ENCODE results near the gene KIF17. TPM values are rescaled to one million over a fixed set of nuclear protein-coding genes. Genes with fewer than 3 reads are reported as not detected.

The KIF17 gene
- total RNA-seq, 1 experiment from 2014 or later: 5.1 TPM

GRCh38 chr1:20721117-20722061 lies 3.6 kb upstream of the KIF17 start:
- no peak overlapping the region for H2BK15ac ChIP-seq (ENCODE audit: low read depth, low read length)
- H3K14ac ChIP-seq (ENCODE audit: insufficient read depth, low read length): no peak overlapping the region
- H3K79me1 ChIP-seq (ENCODE audit: insufficient read depth, low read depth, low read length, poor library complexity, severe bottlenecking): no peaks in the 10 kb centered on the region
- H3K9me3 ChIP-seq (ENCODE audit: control insufficient read depth, low read depth, low read length): no peaks in the 10 kb centered on the region
- peaks cover 37% of the 10 kb centered on the region for H3K27me3 Mint-ChIP-seq (ENCODE audit: low read depth)
- no peak overlapping the region for H2BK20ac ChIP-seq (ENCODE audit: low read depth, low read length, poor library complexity, severe bottlenecking)
- H3K23ac ChIP-seq (ENCODE audit: insufficient read length, low read depth, low read length): no peak overlapping the region
- peak; percentile 22 for DNase-seq
- H3K4me3 Mint-ChIP-seq: no peak overlapping the region
- H4K5ac ChIP-seq (ENCODE audit: insufficient read length, low read depth, low read length): no peak overlapping the region
- no peaks in the 10 kb centered on the region for H3K79me2 ChIP-seq (ENCODE audit: insufficient read depth, low read length)
- H3K27me3 ChIP-seq (ENCODE audit: insufficient read depth, low read length): no peaks in the 10 kb centered on the region; the same call in 1 of the 2 replicates
- no peak overlapping the region for H2BK12ac ChIP-seq (ENCODE audit: insufficient read length, low read depth, low read length)
- peaks cover 3% of the 10 kb centered on the region for H4K20me1 ChIP-seq (ENCODE audit: control insufficient read depth, insufficient read depth, insufficient read length)
- H4K91ac ChIP-seq (ENCODE audit: insufficient read length, low read depth, low read length): no peak overlapping the region
- TF ChIP-seq, protein P1, sequence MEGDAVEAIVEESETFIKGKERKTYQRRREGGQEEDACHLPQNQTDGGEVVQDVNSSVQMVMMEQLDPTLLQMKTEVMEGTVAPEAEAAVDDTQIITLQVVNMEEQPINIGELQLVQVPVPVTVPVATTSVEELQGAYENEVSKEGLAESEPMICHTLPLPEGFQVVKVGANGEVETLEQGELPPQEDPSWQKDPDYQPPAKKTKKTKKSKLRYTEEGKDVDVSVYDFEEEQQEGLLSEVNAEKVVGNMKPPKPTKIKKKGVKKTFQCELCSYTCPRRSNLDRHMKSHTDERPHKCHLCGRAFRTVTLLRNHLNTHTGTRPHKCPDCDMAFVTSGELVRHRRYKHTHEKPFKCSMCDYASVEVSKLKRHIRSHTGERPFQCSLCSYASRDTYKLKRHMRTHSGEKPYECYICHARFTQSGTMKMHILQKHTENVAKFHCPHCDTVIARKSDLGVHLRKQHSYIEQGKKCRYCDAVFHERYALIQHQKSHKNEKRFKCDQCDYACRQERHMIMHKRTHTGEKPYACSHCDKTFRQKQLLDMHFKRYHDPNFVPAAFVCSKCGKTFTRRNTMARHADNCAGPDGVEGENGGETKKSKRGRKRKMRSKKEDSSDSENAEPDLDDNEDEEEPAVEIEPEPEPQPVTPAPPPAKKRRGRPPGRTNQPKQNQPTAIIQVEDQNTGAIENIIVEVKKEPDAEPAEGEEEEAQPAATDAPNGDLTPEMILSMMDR (conservative IDR thresholded peaks at IDR 0.05): no peak
- peaks cover 7% of the 10 kb centered on the region for H3K23me2 ChIP-seq (ENCODE audit: insufficient read length, low read depth, low read length, poor library complexity, severe bottlenecking)
- no peak overlapping the region for H3K27ac ChIP-seq (ENCODE audit: insufficient read length, low read depth, low read length)
- H2AK5ac ChIP-seq (ENCODE audit: insufficient read length, low read length): no peak overlapping the region
- no peaks in the 10 kb centered on the region for H3K36me3 Mint-ChIP-seq (ENCODE audit: insufficient read depth in 1 of 3, low read depth in 3 of 3)
- no peak overlapping the region for H3K56ac ChIP-seq (ENCODE audit: insufficient read length, low read depth, low read length)
- H3K9me3 Mint-ChIP-seq: no peaks in the 10 kb centered on the region
- no peak overlapping the region for H4K8ac ChIP-seq (replicated peaks; ENCODE audit: insufficient read length, low read depth, low read length)
- H2BK120ac ChIP-seq (ENCODE audit: low read depth, low read length, poor library complexity, severe bottlenecking): no peak overlapping the region
- H3K4me1 Mint-ChIP-seq: peaks cover 8 to 19% of the 10 kb centered on the region in 2 experiments
- WGBS (ENCODE audit: extremely low coverage, insufficient read length, low lambda C conversion rate): no CpG with 5 or more reads among the region's 29 CpGs
- H3K27ac Mint-ChIP-seq: no peak overlapping the region
- H3K4me1 ChIP-seq (ENCODE audit: insufficient read depth, low read length): no peaks in the 10 kb centered on the region
- H3K18ac ChIP-seq (ENCODE audit: insufficient read length, low read depth, low read length): no peak overlapping the region
- no peak overlapping the region for H2AFZ ChIP-seq (ENCODE audit: low read length)
- H3K4ac ChIP-seq (ENCODE audit: low read depth, low read length): no peak overlapping the region
- no peak overlapping the region for H3K4me2 ChIP-seq (ENCODE audit: insufficient read depth, insufficient read length, low read length)
- no peak overlapping the region for H3K9ac ChIP-seq (ENCODE audit: extremely low read depth, insufficient read length, low read length)
- no peak overlapping the region for H2BK5ac ChIP-seq (ENCODE audit: insufficient read length, low read length)
- H3T11ph ChIP-seq (ENCODE audit: low read length): no peak overlapping the region

Data from H9 (cell line).